ENCODE measurements around the gene SAT1. TPM values are rescaled to one million over a fixed set of nuclear protein-coding genes. Genes with fewer than 3 reads are reported as not detected.
A peak's percentile ranks its signal among the peaks of the same experiment; 100 is the strongest.

SAT1 gene
- total and polyA plus RNA-seq, 2 experiments from 2014 or later: 1,822 to 2,173 TPM

GRCh38 chrX:23819385-23820234 is 36.6 kb downstream of the SAT1 start:
- no peaks in the 10 kb centered on the region for H3K36me3 ChIP-seq (replicated peaks; ENCODE audit: insufficient read depth, low read depth)
- DNase-seq (ENCODE audit: low spot score): no peak

DNA sequence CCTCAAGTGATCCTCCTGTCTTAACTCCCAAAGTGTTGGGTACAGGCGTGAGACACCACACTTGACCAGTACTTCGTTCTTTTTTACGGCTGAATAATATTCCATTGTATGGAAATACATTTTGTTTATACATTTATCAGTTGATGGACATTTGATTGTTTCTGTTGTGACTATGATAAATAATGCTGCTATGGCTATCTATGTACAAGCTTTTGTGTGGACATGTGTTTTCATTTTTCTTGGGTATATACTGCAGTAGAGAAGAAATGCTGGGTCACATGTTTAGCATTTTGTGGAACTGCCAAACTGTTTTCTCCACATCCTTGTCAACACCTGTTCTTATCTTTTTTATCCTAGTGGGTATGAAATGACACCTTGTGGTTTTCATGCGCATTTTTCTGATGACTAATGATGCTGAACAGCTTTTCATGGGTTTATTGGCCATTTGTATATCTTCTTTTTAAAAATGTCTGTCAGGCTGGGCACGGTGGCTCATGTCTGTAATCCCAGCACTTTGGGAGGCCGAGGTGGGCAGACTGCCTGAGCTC is 37.3 kb downstream of the SAT1 start:
- peaks cover 12% of the 10 kb centered on the region for H3K4me1 ChIP-seq (ENCODE audit: insufficient read depth)
- no peaks in the 10 kb centered on the region for H3K9me3 ChIP-seq (ENCODE audit: low read depth)
- no peak overlapping the region for H3K4me3 ChIP-seq
- no peaks in the 10 kb centered on the region for H3K27me3 ChIP-seq
- no peak for TF ChIP-seq EZH2 (IDR thresholded peaks at IDR 0.05; ENCODE audit: borderline replicate concordance)
- TF ChIP-seq, protein P1, sequence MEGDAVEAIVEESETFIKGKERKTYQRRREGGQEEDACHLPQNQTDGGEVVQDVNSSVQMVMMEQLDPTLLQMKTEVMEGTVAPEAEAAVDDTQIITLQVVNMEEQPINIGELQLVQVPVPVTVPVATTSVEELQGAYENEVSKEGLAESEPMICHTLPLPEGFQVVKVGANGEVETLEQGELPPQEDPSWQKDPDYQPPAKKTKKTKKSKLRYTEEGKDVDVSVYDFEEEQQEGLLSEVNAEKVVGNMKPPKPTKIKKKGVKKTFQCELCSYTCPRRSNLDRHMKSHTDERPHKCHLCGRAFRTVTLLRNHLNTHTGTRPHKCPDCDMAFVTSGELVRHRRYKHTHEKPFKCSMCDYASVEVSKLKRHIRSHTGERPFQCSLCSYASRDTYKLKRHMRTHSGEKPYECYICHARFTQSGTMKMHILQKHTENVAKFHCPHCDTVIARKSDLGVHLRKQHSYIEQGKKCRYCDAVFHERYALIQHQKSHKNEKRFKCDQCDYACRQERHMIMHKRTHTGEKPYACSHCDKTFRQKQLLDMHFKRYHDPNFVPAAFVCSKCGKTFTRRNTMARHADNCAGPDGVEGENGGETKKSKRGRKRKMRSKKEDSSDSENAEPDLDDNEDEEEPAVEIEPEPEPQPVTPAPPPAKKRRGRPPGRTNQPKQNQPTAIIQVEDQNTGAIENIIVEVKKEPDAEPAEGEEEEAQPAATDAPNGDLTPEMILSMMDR (IDR thresholded peaks at IDR 0.05; ENCODE audit: poor library complexity): no peak
- no peak for TF ChIP-seq EZH2phosphoT487 (IDR thresholded peaks at IDR 0.05; ENCODE audit: low read depth, severe bottlenecking, unreplicated experiment)
- H3K4me2 ChIP-seq: no peak overlapping the region
- no peak overlapping the region for H2AFZ ChIP-seq
- H4K20me1 ChIP-seq (ENCODE audit: insufficient read depth, poor library complexity, severe bottlenecking): no peaks in the 10 kb centered on the region
- WGBS (ENCODE audit: low lambda C conversion rate, missing lambda C conversion rate): 90% methylated on average over 6 of the region's 6 CpGs
- H3K36me3 ChIP-seq (replicated peaks; ENCODE audit: insufficient read depth, low read depth): no peaks in the 10 kb centered on the region
- H3K9me2 ChIP-seq (replicated peaks; ENCODE audit: insufficient read depth): no peaks in the 10 kb centered on the region
- peak overlapping the region; percentile 95 for H3K27ac ChIP-seq
- DNase-seq (ENCODE audit: low spot score): no peak
- H3K79me2 ChIP-seq: no peaks in the 10 kb centered on the region

More at GRCh38 chrX:23819385-23820234, 36.6 kb downstream of the SAT1 start:
- H3K79me2 ChIP-seq: no peaks in the 10 kb centered on the region
- 94% methylated on average over 10 of the region's 10 CpGs for WGBS (ENCODE audit: low lambda C conversion rate, missing lambda C conversion rate)
- H3K4me3 ChIP-seq: no peak overlapping the region
- no peak overlapping the region for H3K4me2 ChIP-seq
- no peaks in the 10 kb centered on the region for H3K9me3 ChIP-seq (ENCODE audit: low read depth)
- peak overlapping the region; percentile 18 for H3K27ac ChIP-seq
- no peaks in the 10 kb centered on the region for H4K20me1 ChIP-seq (ENCODE audit: insufficient read depth, poor library complexity, severe bottlenecking)
- no peak for TF ChIP-seq EZH2phosphoT487 (IDR thresholded peaks at IDR 0.05; ENCODE audit: low read depth, severe bottlenecking, unreplicated experiment)
- no peaks in the 10 kb centered on the region for H3K27me3 ChIP-seq
- H3K4me1 ChIP-seq (ENCODE audit: insufficient read depth): peaks cover 12% of the 10 kb centered on the region
- H3K9me2 ChIP-seq (replicated peaks; ENCODE audit: insufficient read depth): no peaks in the 10 kb centered on the region
- no peak overlapping the region for H2AFZ ChIP-seq

DNA sequence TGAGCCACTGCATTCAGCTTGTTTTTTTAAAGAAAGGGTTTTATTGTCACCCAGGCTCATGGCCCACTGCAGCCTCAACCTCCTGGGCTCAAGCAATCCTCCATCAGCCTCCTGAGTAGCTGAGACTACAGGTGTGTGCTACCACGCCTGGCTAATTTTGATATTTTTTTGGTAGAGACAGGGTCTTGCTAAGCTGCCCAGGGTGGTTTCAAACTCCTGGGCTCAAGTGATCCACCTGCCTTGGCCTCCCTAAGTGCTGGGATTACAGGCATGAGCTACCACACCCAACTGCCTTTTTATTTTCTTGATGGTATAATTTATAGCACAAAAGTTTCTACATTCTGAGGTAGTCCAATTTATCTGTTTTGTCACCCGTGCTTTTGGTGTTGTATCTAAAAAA is 38.9 kb downstream of the SAT1 start:
- no peaks in the 10 kb centered on the region for H3K79me2 ChIP-seq
- 85% methylated on average over 2 of the region's 2 CpGs for WGBS (ENCODE audit: low lambda C conversion rate, missing lambda C conversion rate)
- H2AFZ ChIP-seq: peak overlapping the region; percentile 11
- H3K4me2 ChIP-seq: no peak overlapping the region
- DNase-seq (ENCODE audit: low spot score): no peak
- no peaks in the 10 kb centered on the region for H3K9me2 ChIP-seq (replicated peaks; ENCODE audit: insufficient read depth)
- H3K27ac ChIP-seq: peak overlapping the region; percentile 95
- H3K4me1 ChIP-seq (ENCODE audit: insufficient read depth): peaks cover 12% of the 10 kb centered on the region
- H4K20me1 ChIP-seq (ENCODE audit: insufficient read depth, poor library complexity, severe bottlenecking): no peaks in the 10 kb centered on the region
- no peaks in the 10 kb centered on the region for H3K36me3 ChIP-seq (replicated peaks; ENCODE audit: insufficient read depth, low read depth)
- H3K27me3 ChIP-seq: no peaks in the 10 kb centered on the region
- TF ChIP-seq, protein P1 (IDR thresholded peaks at IDR 0.05; ENCODE audit: poor library complexity): no peak
- TF ChIP-seq EZH2phosphoT487 (IDR thresholded peaks at IDR 0.05; ENCODE audit: low read depth, severe bottlenecking, unreplicated experiment) (no peak), EZH2 (IDR thresholded peaks at IDR 0.05; ENCODE audit: borderline replicate concordance) (no peak)
- no peak overlapping the region for H3K4me3 ChIP-seq
- H3K9me3 ChIP-seq (ENCODE audit: low read depth): no peaks in the 10 kb centered on the region

GRCh38 chrX:23822397-23822796 is 39.4 kb downstream of the SAT1 start:
- Histone ChIP-seq H3K9me2 (replicated peaks; ENCODE audit: insufficient read depth) (no peaks in the 10 kb centered on the region), H3K4me2 (no peak overlapping the region), H4K20me1 (ENCODE audit: insufficient read depth, poor library complexity, severe bottlenecking) (no peaks in the 10 kb centered on the region), H3K27me3 (no peaks in the 10 kb centered on the region), H3K79me2 (no peaks in the 10 kb centered on the region), H3K9me3 (ENCODE audit: low read depth) (no peaks in the 10 kb centered on the region), H2AFZ (peak overlapping the region; percentile 40), H3K4me3 (no peak overlapping the region), H3K27ac (peak overlapping the region; percentile 95), H3K4me1 (ENCODE audit: insufficient read depth) (peaks cover 12% of the 10 kb centered on the region), H3K36me3 (replicated peaks; ENCODE audit: insufficient read depth, low read depth) (no peaks in the 10 kb centered on the region)
- no peak for TF ChIP-seq EZH2phosphoT487 (IDR thresholded peaks at IDR 0.05; ENCODE audit: low read depth, severe bottlenecking, unreplicated experiment)
- TF ChIP-seq EZH2 (IDR thresholded peaks at IDR 0.05; ENCODE audit: borderline replicate concordance): no peak
- TF ChIP-seq, protein P1 (IDR thresholded peaks at IDR 0.05; ENCODE audit: poor library complexity): no peak
- peak; percentile 76 for DNase-seq (ENCODE audit: low spot score)
- 44% methylated on average over 3 of the region's 3 CpGs for WGBS (ENCODE audit: low lambda C conversion rate, missing lambda C conversion rate)

Data from hepatocyte (in vitro differentiated cells).